ENCODE data around the gene ARSG. TPM values are rescaled to one million over a fixed set of nuclear protein-coding genes. Genes with fewer than 3 reads are reported as not detected.

Gene ARSG
- total and polyA plus RNA-seq, 10 of the 15 experiments (the other 5 are each of a cell fraction or from before 2014, with no cell fraction given), result 2.9 to 13.5 (median 7.6) TPM

GRCh38 chr17:68290955-68291835 is at the start of gene ARSG, which contains the start of gene SLC16A6 (continued):
- TF ChIP-seq, protein P1, sequence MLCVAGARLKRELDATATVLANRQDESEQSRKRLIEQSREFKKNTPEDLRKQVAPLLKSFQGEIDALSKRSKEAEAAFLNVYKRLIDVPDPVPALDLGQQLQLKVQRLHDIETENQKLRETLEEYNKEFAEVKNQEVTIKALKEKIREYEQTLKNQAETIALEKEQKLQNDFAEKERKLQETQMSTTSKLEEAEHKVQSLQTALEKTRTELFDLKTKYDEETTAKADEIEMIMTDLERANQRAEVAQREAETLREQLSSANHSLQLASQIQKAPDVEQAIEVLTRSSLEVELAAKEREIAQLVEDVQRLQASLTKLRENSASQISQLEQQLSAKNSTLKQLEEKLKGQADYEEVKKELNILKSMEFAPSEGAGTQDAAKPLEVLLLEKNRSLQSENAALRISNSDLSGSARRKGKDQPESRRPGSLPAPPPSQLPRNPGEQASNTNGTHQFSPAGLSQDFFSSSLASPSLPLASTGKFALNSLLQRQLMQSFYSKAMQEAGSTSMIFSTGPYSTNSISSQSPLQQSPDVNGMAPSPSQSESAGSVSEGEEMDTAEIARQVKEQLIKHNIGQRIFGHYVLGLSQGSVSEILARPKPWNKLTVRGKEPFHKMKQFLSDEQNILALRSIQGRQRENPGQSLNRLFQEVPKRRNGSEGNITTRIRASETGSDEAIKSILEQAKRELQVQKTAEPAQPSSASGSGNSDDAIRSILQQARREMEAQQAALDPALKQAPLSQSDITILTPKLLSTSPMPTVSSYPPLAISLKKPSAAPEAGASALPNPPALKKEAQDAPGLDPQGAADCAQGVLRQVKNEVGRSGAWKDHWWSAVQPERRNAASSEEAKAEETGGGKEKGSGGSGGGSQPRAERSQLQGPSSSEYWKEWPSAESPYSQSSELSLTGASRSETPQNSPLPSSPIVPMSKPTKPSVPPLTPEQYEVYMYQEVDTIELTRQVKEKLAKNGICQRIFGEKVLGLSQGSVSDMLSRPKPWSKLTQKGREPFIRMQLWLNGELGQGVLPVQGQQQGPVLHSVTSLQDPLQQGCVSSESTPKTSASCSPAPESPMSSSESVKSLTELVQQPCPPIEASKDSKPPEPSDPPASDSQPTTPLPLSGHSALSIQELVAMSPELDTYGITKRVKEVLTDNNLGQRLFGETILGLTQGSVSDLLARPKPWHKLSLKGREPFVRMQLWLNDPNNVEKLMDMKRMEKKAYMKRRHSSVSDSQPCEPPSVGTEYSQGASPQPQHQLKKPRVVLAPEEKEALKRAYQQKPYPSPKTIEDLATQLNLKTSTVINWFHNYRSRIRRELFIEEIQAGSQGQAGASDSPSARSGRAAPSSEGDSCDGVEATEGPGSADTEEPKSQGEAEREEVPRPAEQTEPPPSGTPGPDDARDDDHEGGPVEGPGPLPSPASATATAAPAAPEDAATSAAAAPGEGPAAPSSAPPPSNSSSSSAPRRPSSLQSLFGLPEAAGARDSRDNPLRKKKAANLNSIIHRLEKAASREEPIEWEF (IDR thresholded peaks at IDR 0.05; ENCODE audit: insufficient replicate concordance, low read depth, low read length), result no peak
- TF ChIP-seq ZNF384 (IDR thresholded peaks at IDR 0.05; ENCODE audit: borderline replicate concordance, low read depth, low read length), result no peak
- TF ChIP-seq ESRRA (IDR thresholded peaks at IDR 0.05; ENCODE audit: low read length), result no peak
- no peak for TF ChIP-seq IKZF1 (conservative IDR thresholded peaks at IDR 0.05)
- no peak for TF ChIP-seq RCOR1 (conservative IDR thresholded peaks at IDR 0.05; ENCODE audit: low read depth, low read length)
- TF ChIP-seq IRF4 (IDR thresholded peaks at IDR 0.05; ENCODE audit: low read depth, low read length), result no peak
- TF ChIP-seq, protein P2, sequence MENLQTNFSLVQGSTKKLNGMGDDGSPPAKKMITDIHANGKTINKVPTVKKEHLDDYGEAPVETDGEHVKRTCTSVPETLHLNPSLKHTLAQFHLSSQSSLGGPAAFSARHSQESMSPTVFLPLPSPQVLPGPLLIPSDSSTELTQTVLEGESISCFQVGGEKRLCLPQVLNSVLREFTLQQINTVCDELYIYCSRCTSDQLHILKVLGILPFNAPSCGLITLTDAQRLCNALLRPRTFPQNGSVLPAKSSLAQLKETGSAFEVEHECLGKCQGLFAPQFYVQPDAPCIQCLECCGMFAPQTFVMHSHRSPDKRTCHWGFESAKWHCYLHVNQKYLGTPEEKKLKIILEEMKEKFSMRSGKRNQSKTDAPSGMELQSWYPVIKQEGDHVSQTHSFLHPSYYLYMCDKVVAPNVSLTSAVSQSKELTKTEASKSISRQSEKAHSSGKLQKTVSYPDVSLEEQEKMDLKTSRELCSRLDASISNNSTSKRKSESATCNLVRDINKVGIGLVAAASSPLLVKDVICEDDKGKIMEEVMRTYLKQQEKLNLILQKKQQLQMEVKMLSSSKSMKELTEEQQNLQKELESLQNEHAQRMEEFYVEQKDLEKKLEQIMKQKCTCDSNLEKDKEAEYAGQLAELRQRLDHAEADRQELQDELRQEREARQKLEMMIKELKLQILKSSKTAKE (IDR thresholded peaks at IDR 0.05; ENCODE audit: low read depth, poor library complexity, severe bottlenecking), result no peak
- TF ChIP-seq RFX5 (IDR thresholded peaks at IDR 0.05; ENCODE audit: low read depth, low read length), result no peak
- TF ChIP-seq FOXM1 (IDR thresholded peaks at IDR 0.05; ENCODE audit: low read depth, low read length), result no peak
- no peak for TF ChIP-seq FOS (IDR thresholded peaks at IDR 0.05; ENCODE audit: borderline replicate concordance, extremely low read depth, insufficient read length)
